IMR-90 (cell line): Measurements from ENCODE around the gene DDX54. TPM values are rescaled to one million over a fixed set of nuclear protein-coding genes. Genes with fewer than 3 reads are reported as not detected.
A peak's percentile ranks its signal among the peaks of the same experiment; 100 is the strongest.

ENCODE experiments used
- ATAC-seq: fragments of 200-7000 bp; cut with Tn5 transposase; 2 replicates; pipeline ENCODE4 v1.9.1; 2020; ENCODE audit warnings: low read depth, mild to moderate bottlenecking, moderate library complexity
- BruUV-seq: library from RNA; stranded (reverse); fragments of 400-500 nt; replicated peaks from 2 replicates; lab custom pipeline; 2021; lab: Mats Ljungman, UMichigan
- CTCF ChIA-PET: fragments of 300-600 bp; formaldehyde crosslinking; extraction: SDS; loops from one replicate; lab custom pipeline; 2021; ENCODE audit warnings: antibody characterized with exemption; lab: Yijun Ruan, JAX
- POLR2A ChIA-PET: fragments of 300-600 bp; sonication (Branson Sonifier 250); formaldehyde crosslinking; loops from one replicate; lab custom pipeline; 2022; ENCODE audit warnings: antibody characterized with exemption; ENCODE audit not compliant: unreplicated experiment; lab: Charles Lee
- DNase-seq: peaks from one replicate; pipeline ENCODE4 v3.0.0; 2013
- H2AFZ ChIP-seq: replicated peaks from 2 replicates; pipeline ENCODE3; 2013; ENCODE audit warnings: low read length, mild to moderate bottlenecking; ENCODE audit not compliant: poor library complexity
- H2AK5ac ChIP-seq: 2 replicates; pipeline ENCODE4 v1.6.1; 2013; ENCODE audit warnings: low read depth, low read length, inconsistent platforms
- H2AK9ac ChIP-seq: replicated peaks from 2 replicates; pipeline ENCODE3; 2013; ENCODE audit warnings: mild to moderate bottlenecking, low read depth, low read length, moderate library complexity; ENCODE audit not compliant: poor library complexity
- H2BK120ac ChIP-seq: 2 replicates; pipeline ENCODE4 v1.6.1; 2013; ENCODE audit warnings: low read depth, low read length, inconsistent platforms
- H2BK15ac ChIP-seq: 3 replicates; pipeline ENCODE4 v1.6.1; 2013; ENCODE audit warnings: low read depth, low read length, inconsistent platforms
- H2BK20ac ChIP-seq: 2 replicates; pipeline ENCODE4 v1.6.1; 2013; ENCODE audit warnings: low read depth, mild to moderate bottlenecking, inconsistent platforms, low read length, moderate library complexity
- H2BK5ac ChIP-seq: 2 replicates; pipeline ENCODE4 v1.6.1; 2013; ENCODE audit warnings: mild to moderate bottlenecking, low read depth, low read length, inconsistent platforms; ENCODE audit not compliant: poor library complexity, severe bottlenecking
- H3K14ac ChIP-seq: replicated peaks from 2 replicates; pipeline ENCODE4 v1.6.1; 2013; ENCODE audit warnings: low read depth, low read length, inconsistent platforms
- H3K18ac ChIP-seq: 2 replicates; pipeline ENCODE4 v1.6.1; 2013; ENCODE audit warnings: low read depth, low read length, control low read depth
- H3K23ac ChIP-seq: 2 replicates; pipeline ENCODE4 v1.6.1; 2013; ENCODE audit warnings: low read depth, low read length, inconsistent platforms
- H3K27ac ChIP-seq: 2 replicates; pipeline ENCODE4 v1.5.1; 2013; ENCODE audit warnings: mild to moderate bottlenecking, control low read depth, low read length; ENCODE audit not compliant: insufficient read depth
- H3K27me3 ChIP-seq: 2 replicates; pipeline ENCODE4 v1.6.1; 2013; ENCODE audit warnings: low read length; ENCODE audit not compliant: control insufficient read depth, insufficient read depth
- H3K36me3 ChIP-seq: 2 replicates; pipeline ENCODE4 v1.6.1; 2013; ENCODE audit warnings: low read length, mixed read lengths; ENCODE audit not compliant: control insufficient read depth, insufficient read depth
- H3K4ac ChIP-seq: 2 replicates; pipeline ENCODE4 v1.6.1; 2013; ENCODE audit warnings: low read depth, low read length, inconsistent platforms
- H3K4me1 ChIP-seq: 2 replicates; pipeline ENCODE4 v1.6.1; 2013; ENCODE audit warnings: low read length, mixed read lengths; ENCODE audit not compliant: control insufficient read depth, insufficient read depth
- H3K4me2 ChIP-seq: 2 replicates; pipeline ENCODE4 v1.6.1; 2013; ENCODE audit warnings: low read depth, mild to moderate bottlenecking, control low read depth, low read length, moderate library complexity
- H3K4me3 ChIP-seq: 2 replicates; pipeline ENCODE4 v1.5.1; 2013; ENCODE audit warnings: low read depth, mild to moderate bottlenecking, control low read depth, low read length, moderate library complexity; ENCODE audit not compliant: insufficient read depth
- H3K56ac ChIP-seq: 2 replicates; pipeline ENCODE4 v1.6.1; 2013; ENCODE audit warnings: low read length, inconsistent platforms; ENCODE audit not compliant: insufficient read depth; ENCODE audit errors: extremely low read depth
- H3K79me1 ChIP-seq, 2 experiments: 2 replicates each; pipeline ENCODE4 v1.6.1; 2013; ENCODE audit warnings: low read length in 2 of 2, inconsistent platforms in 1 of 2, low read depth in 1 of 2
- H3K9ac ChIP-seq: 2 replicates; pipeline ENCODE4 v1.6.1; 2013; ENCODE audit warnings: low read depth, low read length, control low read depth
- H3K9me1 ChIP-seq: 2 replicates; pipeline ENCODE4 v1.6.1; 2013; ENCODE audit warnings: low read length, inconsistent platforms; ENCODE audit not compliant: insufficient read depth
- H3K9me3 ChIP-seq: 2 replicates; pipeline ENCODE4 v1.6.1; 2013; ENCODE audit warnings: low read length; ENCODE audit not compliant: control insufficient read depth, insufficient read depth
- H4K20me1 ChIP-seq: 2 replicates; pipeline ENCODE4 v1.6.1; 2013; ENCODE audit warnings: low read length, inconsistent platforms; ENCODE audit not compliant: insufficient read depth
- H4K5ac ChIP-seq: 2 replicates; pipeline ENCODE4 v1.6.1; 2013; ENCODE audit warnings: mild to moderate bottlenecking, low read depth, low read length, control low read depth
- H4K8ac ChIP-seq, 2 experiments: 2 replicates each; pipeline ENCODE4 v1.6.1; 2013; ENCODE audit warnings: low read depth in 2 of 2, low read length in 2 of 2, control low read depth in 1 of 2, inconsistent platforms in 1 of 2
- H4K91ac ChIP-seq: 2 replicates; pipeline ENCODE4 v1.6.1; 2013; ENCODE audit warnings: low read depth, low read length, inconsistent platforms; ENCODE audit not compliant: insufficient read depth
- CEBPB ChIP-seq: IDR thresholded peaks from 2 replicates; pipeline ENCODE4 v1.6.1; 2012; ENCODE audit warnings: low read depth, low read length, improper control_type of control experiment
- CTCF ChIP-seq: conservative IDR thresholded peaks from 2 replicates; pipeline ENCODE4 v1.5.1; 2012; ENCODE audit warnings: mild to moderate bottlenecking, low read depth, low read length, improper control_type of control experiment
- MAFK ChIP-seq: IDR thresholded peaks from 2 replicates; pipeline ENCODE4 v1.6.1; 2012; ENCODE audit warnings: low read depth, low read length, improper control_type of control experiment
- MAZ ChIP-seq: IDR thresholded peaks from 2 replicates; pipeline ENCODE4 v1.6.1; 2012; ENCODE audit warnings: low read depth, mild to moderate bottlenecking, low read length, improper control_type of control experiment, moderate library complexity, borderline replicate concordance
- NFE2L2 ChIP-seq: fragments of 150-350 bp; IDR thresholded peaks from 2 replicates; pipeline ENCODE4 v1.6.1; 2016; ENCODE audit warnings: low read depth, mild to moderate bottlenecking, low read length
- RFX5 ChIP-seq: IDR thresholded peaks from 2 replicates; pipeline ENCODE4 v1.8.0; 2012; ENCODE audit warnings: low read depth, mild to moderate bottlenecking, low read length, moderate library complexity
- SMC3 ChIP-seq: fragments of 150-350 bp; IDR thresholded peaks from 2 replicates; pipeline ENCODE4 v1.6.1; 2016; ENCODE audit warnings: low read depth, mild to moderate bottlenecking, antibody characterized with exemption, low read length, moderate library complexity
- USF2 ChIP-seq: fragments of 150-350 bp; IDR thresholded peaks from 2 replicates; pipeline ENCODE4 v1.6.1; 2017; ENCODE audit warnings: mild to moderate bottlenecking, antibody characterized with exemption, low read length, low read depth
- WGBS, 2 experiments: methylation state at CpG; one replicate each; pipeline versions ENCODE4 v1.1.5 to v1.1.7; 2013; ENCODE audit warnings: missing lambda C conversion rate in 2 of 2; ENCODE audit not compliant: insufficient read length in 1 of 2; ENCODE audit errors: extremely low coverage in 2 of 2; 5-methylcytosine and 5-hydroxymethylcytosine counted together
- dilution Hi-C: fragments of 300-500 bp; cut with HindIII; formaldehyde crosslinking; loops from one replicate; pipeline ENCODE4 v1.14.3; 2018; ENCODE audit warnings: low sequenced_read_pairs; ENCODE audit not compliant: unreplicated experiment
- in situ Hi-C: fragments of 300-500 bp; cut with MboI; formaldehyde crosslinking; loops from 3 replicates; pipeline ENCODE4 v1.14.3; 2019; ENCODE audit warnings: low sequenced_read_pairs, inconsistent platforms, mixed read lengths
- intact Hi-C: fragments of 100-400 bp; cut with micrococcal nuclease; formaldehyde crosslinking; loops from 2 replicates; pipeline ENCODE4 v1.10.0; 2022
- polyA plus RNA-seq, 3 experiments: library from polyadenylated mRNA; depleted of rRNA; stranded (reverse); fragments of >200 nt; gene quantifications; 2 replicates each; pipeline ENCODE4 v1.2.3, GENCODE V29; 2012; ENCODE audit warnings: low replicate concordance in 1 of 3
- total RNA-seq: library from RNA; depleted of rRNA; stranded (reverse); fragments of >200 nt; gene quantifications from 2 replicates; pipeline ENCODE4 v1.2.3, GENCODE V29; 2012

Gene DDX54
- total and polyA plus RNA-seq, 2 of the 4 experiments (the other 2 are of a cell fraction), result 23.8 to 47.5 TPM

- H2BK120ac ChIP-seq, result no peak overlapping the region
- in situ Hi-C loops, result no loop called here
- TF ChIP-seq CTCF (no peak), USF2 (no peak), NFE2L2 (no peak), MAFK (no peak), CEBPB (peak; percentile 51; the same call in 1 of the 2 replicates), RFX5 (no peak), MAZ (no peak), SMC3 (no peak)
These were observed 48.2 kb downstream of the DDX54 start for GRCh38 chr12:113136990-113137511.

More at GRCh38 chr12:113136990-113137511, 48.2 kb downstream of the DDX54 start:
- ChIA-PET POLR2A (no interaction called here), CTCF (interaction anchor here (1.0 to 1.2 kb wide), 2 partner anchors 17 to 144 kb away, joined by 3 read pairs; no protein-coding TSS in a partner anchor)
- Histone ChIP-seq H3K4me1 (no peaks in the 10 kb centered on the region), H2AK9ac (no peak overlapping the region), H3K9ac (no peak overlapping the region), H3K79me1 (no peaks in the 10 kb centered on the region), H3K23ac (no peak overlapping the region), H2AFZ (peak overlapping the region; percentile 67), H3K4ac (no peak overlapping the region), H3K36me3 (no peaks in the 10 kb centered on the region), H2AK5ac (no peak overlapping the region), H2BK5ac (no peak overlapping the region), H3K18ac (no peak overlapping the region), H2BK20ac (no peak overlapping the region), H3K14ac (no peak overlapping the region), H4K8ac (no peak overlapping the region), H3K27ac (no peak overlapping the region), H3K4me3 (no peak overlapping the region), H4K20me1 (no peaks in the 10 kb centered on the region), H3K56ac (no peak overlapping the region), H3K9me1 (no peaks in the 10 kb centered on the region), H4K91ac (no peak overlapping the region), H3K4me2 (no peak overlapping the region), H3K27me3 (peaks cover 3% of the 10 kb centered on the region; the same call in 1 of the 2 replicates), H4K5ac (no peak overlapping the region), H3K9me3 (no peaks in the 10 kb centered on the region), H2BK15ac (no peak overlapping the region)
- intact Hi-C loops, result no loop called here
- dilution Hi-C loops, result no loop called here
- no TSS peak for BruUV-seq
- DNase-seq (no peak), ATAC-seq (no peak)
- WGBS, 2 experiments, result 90% methylated on average over 4 of the region's 6 CpGs; no CpG with 5 or more reads in 1 of the 2 experiments
